RWPE2 (cell line): Measurements from ENCODE around the gene RAI1.
"Not testable (repeated sequence)": the region's sequence is repeated elsewhere in the genome, so short reads cannot be mapped to it uniquely, and the experiment has no call there.

Experiments
- ATAC-seq: fragments of 200-7000 bp; cut with Tn5 transposase; 3 replicates; pipeline ENCODE4 v1.9.1; 2021; ENCODE audit warnings: low read depth
- DNase-seq: peaks from one replicate; pipeline ENCODE4 v3.0.0-alpha.2; 2020; ENCODE audit warnings: low spot score
- H3K27ac ChIP-seq: fragments of 450-650 bp; 2 replicates; pipeline ENCODE4 v1.5.1; 2017; ENCODE audit warnings: mild to moderate bottlenecking; ENCODE audit not compliant: poor library complexity, severe bottlenecking
- H3K27me3 ChIP-seq: fragments of 250-450 bp; sonication (Bioruptor Pico); 2 replicates; pipeline ENCODE4 v1.5.1; 2021; ENCODE audit warnings: mild to moderate bottlenecking, moderate library complexity; ENCODE audit not compliant: insufficient read depth, poor library complexity, severe bottlenecking
- H3K36me3 ChIP-seq: fragments of 250-450 bp; sonication (Bioruptor Pico); 2 replicates; pipeline ENCODE4 v1.5.1; 2020; ENCODE audit warnings: low read depth, mild to moderate bottlenecking, moderate library complexity
- H3K4me1 ChIP-seq: fragments of 250-450 bp; sonication (Bioruptor Pico); 2 replicates; pipeline ENCODE4 v1.5.1; 2021; ENCODE audit warnings: mild to moderate bottlenecking, moderate library complexity; ENCODE audit not compliant: insufficient read depth, poor library complexity, severe bottlenecking
- H3K4me3 ChIP-seq: fragments of 250-450 bp; sonication (Bioruptor Pico); 2 replicates; pipeline ENCODE4 v1.5.1; 2021; ENCODE audit warnings: mild to moderate bottlenecking, moderate library complexity; ENCODE audit not compliant: severe bottlenecking
- H3K9me3 ChIP-seq: fragments of 250-450 bp; sonication (Bioruptor Pico); 2 replicates; pipeline ENCODE4 v1.5.1; 2021; ENCODE audit warnings: mild to moderate bottlenecking, moderate library complexity; ENCODE audit not compliant: severe bottlenecking
- TF ChIP-seq, protein P1 (sequence below): fragments of 450-650 bp; IDR thresholded peaks from one replicate; pipeline ENCODE4 v1.5.1; 2017; ENCODE audit warnings: mild to moderate bottlenecking, moderate library complexity; ENCODE audit not compliant: poor library complexity, severe bottlenecking

Gene RAI1

DNA sequence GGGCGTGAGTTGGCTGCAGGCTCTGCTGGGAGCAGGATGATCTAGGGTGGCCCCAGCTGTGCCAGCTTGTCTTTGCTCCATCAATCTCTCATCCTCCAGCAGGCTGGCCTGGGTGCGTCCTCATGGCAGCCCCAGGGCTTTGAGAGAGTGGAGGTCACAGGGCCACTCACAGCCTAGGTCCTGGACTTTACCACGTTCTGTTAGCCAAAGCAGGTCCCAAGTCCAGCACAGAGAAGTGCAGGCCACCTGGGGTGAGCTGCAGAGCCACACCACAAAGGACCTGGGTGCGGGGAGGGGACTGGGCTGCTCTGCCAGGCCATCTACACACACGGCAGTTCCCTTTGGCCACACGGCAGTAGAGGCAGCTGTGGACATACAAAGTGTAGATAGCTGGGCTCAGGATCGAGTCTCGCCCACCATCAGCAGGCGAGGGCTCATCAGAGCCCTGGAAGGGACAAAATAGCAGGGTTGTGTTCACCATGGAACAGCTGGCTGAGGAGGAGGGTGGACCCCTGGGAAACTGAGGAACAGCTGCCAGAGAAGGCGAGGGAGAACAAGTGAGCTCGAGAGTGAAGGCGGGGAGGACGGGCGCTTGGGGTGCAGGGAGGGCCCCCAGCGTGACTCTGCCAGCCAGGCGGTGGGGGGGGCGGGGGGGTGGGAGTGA, 125.5 kb downstream of the RAI1 start:
- Histone ChIP-seq H3K27me3 (no peaks in the 10 kb centered on the region), H3K4me3 (no peak overlapping the region), H3K4me1 (no peaks in the 10 kb centered on the region), H3K27ac (no peak overlapping the region), H3K9me3 (no peaks in the 10 kb centered on the region), H3K36me3 (peaks cover 59% of the 10 kb centered on the region)
- TF ChIP-seq, protein P1, sequence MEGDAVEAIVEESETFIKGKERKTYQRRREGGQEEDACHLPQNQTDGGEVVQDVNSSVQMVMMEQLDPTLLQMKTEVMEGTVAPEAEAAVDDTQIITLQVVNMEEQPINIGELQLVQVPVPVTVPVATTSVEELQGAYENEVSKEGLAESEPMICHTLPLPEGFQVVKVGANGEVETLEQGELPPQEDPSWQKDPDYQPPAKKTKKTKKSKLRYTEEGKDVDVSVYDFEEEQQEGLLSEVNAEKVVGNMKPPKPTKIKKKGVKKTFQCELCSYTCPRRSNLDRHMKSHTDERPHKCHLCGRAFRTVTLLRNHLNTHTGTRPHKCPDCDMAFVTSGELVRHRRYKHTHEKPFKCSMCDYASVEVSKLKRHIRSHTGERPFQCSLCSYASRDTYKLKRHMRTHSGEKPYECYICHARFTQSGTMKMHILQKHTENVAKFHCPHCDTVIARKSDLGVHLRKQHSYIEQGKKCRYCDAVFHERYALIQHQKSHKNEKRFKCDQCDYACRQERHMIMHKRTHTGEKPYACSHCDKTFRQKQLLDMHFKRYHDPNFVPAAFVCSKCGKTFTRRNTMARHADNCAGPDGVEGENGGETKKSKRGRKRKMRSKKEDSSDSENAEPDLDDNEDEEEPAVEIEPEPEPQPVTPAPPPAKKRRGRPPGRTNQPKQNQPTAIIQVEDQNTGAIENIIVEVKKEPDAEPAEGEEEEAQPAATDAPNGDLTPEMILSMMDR = no peak
- no peak for DNase-seq
- ATAC-seq = no peak

DNA sequence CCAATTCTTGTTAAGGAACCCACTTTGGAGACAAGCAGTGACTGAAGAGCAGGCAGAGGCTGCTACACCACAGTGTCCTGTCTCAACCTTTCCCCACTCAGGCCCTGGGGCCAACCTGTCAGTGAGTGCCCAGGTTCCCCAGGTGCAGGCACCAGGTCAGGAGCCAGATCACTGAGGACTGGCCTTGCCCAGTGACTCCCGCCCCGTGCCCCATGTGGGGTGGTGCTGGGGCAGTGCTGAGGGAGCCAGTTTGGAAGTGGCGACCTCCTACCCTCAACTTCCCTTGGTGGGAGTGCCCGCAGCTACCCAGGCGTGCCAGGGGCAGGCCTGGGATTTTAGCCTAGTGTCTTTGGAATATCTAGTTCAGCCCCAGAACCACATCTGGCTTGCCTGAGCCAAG, 126.2 kb downstream of the RAI1 start:
- TF ChIP-seq, protein P1 = no peak
- Histone ChIP-seq H3K4me3 (no peak overlapping the region), H3K4me1 (no peaks in the 10 kb centered on the region), H3K27ac (no peak overlapping the region), H3K36me3 (peaks cover 59% of the 10 kb centered on the region), H3K27me3 (no peaks in the 10 kb centered on the region), H3K9me3 (no peaks in the 10 kb centered on the region)
- no peak for DNase-seq
- peak; percentile 13; the same call in 1 of the 3 replicates for ATAC-seq

DNA sequence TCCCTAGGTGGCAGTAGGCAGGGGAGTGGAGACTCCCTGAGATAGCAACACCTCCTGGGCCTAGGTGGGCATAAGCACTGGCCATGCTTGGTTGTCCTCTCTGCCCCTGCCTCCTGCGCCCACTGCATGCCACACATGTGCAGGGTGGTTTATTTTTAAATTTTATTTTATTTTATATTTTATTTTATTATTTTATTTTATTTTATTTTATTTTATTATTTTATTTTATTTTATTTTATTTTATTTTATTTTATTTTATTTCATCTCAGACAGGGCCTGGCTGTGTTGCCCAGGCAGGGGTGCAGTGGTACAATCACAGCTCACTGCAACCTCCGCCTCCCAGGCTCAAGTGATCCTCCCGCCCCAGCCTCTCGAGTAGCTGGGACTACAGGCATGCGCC, 126.9 kb downstream of the RAI1 start:
- H3K27ac ChIP-seq, H3K4me3 ChIP-seq, H3K9me3 ChIP-seq, H3K4me1 ChIP-seq, ATAC-seq, DNase-seq, H3K27me3 ChIP-seq: not testable (repeated sequence)
- peaks cover 60% of the 10 kb centered on the region for H3K36me3 ChIP-seq

DNA sequence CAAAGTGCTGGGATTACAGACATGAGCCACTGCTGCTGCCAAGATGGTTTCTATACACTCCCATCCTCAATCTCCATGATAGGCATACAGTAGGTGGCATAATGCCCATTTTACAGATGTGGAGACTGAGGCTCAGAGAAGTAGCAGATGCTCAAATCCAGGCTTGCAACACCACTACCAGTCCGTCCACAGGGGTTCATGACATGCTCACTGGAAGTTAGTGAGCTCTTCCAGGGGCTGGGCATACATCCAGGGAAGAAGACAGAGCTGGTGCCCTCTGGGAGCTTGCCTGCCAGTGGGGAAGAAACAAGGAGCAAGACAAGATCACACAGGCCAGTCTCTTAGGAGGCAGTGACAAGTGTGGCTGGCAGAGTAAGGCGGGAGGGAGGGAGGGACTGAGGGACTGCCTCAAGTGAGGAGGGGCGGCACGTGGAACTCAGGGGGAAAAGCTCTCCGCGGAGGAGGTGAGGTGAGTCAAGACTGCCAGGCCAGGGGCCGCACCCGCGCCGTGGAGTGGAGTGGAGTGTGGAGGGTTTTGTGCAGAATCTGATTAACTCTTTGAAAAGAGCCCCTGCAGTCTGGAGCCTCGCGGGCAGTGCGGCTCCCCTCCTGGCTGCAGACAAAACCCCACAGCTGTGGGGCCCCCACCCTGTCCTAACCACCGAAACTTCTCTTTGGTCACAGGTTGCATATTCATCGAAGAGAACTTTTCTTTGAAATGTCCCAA, 127.6 kb downstream of the RAI1 start:
- H3K36me3 ChIP-seq = peaks cover 60% of the 10 kb centered on the region
- ATAC-seq = no peak
- no peaks in the 10 kb centered on the region for H3K4me1 ChIP-seq
- TF ChIP-seq, protein P1 = no peak
- no peaks in the 10 kb centered on the region for H3K27me3 ChIP-seq
- no peak overlapping the region for H3K27ac ChIP-seq
- no peaks in the 10 kb centered on the region for H3K9me3 ChIP-seq
- no peak overlapping the region for H3K4me3 ChIP-seq
- DNase-seq = no peak

DNA sequence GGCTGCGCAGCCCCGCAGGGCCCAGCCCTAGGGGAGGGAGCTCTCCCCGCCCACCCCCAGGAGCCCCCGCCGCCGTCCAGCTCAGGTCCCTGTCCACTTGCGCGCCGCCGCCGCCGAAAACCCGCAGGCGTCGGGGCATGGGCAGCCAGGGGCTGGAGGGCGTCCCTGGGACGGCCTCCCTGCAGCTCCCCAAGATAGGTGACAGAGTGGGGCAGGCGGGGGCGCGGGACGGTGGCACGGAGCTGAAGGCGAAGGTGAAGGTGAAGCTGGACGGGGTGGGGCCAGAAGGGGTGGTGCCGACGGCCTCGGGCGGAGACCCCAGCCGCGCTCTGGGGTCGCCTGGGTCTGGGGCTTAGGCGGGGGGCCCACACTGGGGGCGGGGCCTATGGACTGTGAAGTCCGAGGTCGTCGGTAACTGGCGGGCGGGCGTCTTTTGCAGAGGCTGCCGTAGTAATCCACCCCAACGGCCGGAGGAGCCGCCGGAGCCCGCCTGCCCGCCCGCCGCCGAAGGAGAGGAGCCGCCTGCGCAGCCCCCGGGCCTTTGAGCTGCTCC, 128.3 kb downstream of the RAI1 start:
- DNase-seq (no peak), ATAC-seq (no peak)
- Histone ChIP-seq H3K4me3 (no peak overlapping the region), H3K4me1 (no peaks in the 10 kb centered on the region), H3K9me3 (no peaks in the 10 kb centered on the region), H3K27me3 (no peaks in the 10 kb centered on the region), H3K27ac (no peak overlapping the region), H3K36me3 (peaks cover 60% of the 10 kb centered on the region)
- TF ChIP-seq, protein P1 = no peak
